Activated T-cell treated with anti-CD3 and anti-CD28 coated beads for 24 hours (primary cell): ENCODE results near the gene ADCY10.
"Not testable (repeated sequence)": the region's sequence is repeated elsewhere in the genome, so short reads cannot be mapped to it uniquely, and the experiment has no call there.

ENCODE experiments used
- DNase-seq: peaks from one replicate; pipeline ENCODE4 v3.0.0-alpha.2; 2020; ENCODE audit warnings: low read depth

ADCY10 gene

DNA sequence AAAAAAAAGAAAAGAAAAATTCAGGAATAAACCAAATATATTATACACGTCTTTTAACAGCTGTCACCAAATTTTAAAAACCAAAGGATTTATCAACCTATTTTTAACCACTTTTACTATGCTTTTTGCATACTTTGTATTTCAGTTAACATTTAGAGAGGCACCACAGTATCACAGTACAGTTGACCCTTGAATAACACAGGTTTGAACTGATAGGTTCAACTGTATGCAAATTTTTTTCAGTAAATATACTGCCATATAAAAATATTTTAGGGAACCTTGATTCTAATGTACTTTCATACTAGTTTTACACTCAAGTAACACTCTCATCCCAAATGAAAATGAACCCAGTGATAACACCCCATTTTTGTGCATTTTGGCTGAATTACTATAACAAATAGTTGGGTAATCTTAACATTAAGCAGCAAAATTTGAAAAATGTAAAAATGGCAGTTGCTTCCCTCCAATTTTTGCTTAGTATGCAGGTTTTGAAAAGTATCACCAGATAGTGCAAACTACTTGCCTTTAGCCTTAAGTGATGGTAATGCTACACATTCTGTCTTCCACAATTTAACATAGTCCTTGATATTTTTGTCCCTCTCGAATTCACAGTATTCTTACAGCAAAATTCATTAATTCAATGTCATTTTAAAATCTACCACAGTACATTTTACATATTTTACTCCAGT, 10.8 kb upstream of the ADCY10 start:
- no peak for DNase-seq

- DNase-seq: no peak
These were observed 10.2 kb upstream of the ADCY10 start for GRCh38 chr1:167924102-167924501.

DNA sequence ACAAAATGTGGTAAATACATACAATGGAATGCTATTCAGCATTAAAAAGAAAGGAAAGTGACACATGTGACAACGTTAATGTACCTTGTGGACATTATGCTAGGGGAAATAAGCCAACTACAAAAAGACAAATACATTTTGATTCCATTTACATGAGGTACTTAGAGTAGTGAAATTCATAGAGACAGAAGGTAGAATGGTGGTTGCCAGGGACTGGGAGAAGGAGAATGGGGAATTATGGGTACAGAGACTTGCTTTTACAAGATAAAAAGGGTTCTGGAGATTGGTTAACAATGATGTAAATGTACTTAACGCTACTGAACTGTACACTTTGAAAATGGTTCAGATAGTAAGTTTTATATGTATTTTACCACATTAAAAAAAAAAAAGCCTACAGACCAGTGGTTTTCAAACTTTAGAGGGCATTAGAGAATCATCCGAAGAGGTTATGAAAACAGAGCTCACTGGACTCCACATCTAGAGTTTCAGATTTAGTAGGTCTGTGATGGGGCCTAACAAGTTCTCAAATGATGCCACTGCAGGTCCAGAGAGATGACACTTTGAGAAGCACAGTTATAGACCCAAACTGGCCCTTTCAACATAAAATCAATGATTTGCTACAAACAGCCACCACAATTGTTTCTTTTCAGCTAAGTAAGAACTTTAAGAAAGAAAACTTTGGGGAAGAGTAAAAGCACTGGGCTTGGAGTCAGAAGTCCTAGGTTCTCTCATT, 9.6 kb upstream of the ADCY10 start:
- no peak for DNase-seq

GRCh38 chr1:167922611-167923074, 8.7 kb upstream of the ADCY10 start:
- DNase-seq: no peak

DNA sequence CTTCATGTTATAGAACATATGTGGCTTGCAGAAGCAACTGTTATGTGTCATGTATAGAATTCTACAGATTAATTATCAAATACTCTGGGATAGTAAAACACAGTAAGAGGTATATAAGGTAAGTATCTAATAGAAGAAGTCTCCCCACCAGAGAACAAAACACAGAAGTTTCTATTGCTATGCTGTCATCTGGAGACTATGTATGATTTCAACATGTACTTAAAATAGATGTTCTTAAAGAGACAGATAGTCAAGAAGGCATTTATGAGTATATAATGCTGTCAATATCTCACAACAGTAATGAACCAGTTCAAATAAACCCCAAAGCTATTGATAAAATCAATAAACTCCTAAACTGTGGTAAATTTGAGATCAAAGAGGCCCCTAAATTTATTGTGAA, 8.1 kb upstream of the ADCY10 start:
- DNase-seq: no peak

DNA sequence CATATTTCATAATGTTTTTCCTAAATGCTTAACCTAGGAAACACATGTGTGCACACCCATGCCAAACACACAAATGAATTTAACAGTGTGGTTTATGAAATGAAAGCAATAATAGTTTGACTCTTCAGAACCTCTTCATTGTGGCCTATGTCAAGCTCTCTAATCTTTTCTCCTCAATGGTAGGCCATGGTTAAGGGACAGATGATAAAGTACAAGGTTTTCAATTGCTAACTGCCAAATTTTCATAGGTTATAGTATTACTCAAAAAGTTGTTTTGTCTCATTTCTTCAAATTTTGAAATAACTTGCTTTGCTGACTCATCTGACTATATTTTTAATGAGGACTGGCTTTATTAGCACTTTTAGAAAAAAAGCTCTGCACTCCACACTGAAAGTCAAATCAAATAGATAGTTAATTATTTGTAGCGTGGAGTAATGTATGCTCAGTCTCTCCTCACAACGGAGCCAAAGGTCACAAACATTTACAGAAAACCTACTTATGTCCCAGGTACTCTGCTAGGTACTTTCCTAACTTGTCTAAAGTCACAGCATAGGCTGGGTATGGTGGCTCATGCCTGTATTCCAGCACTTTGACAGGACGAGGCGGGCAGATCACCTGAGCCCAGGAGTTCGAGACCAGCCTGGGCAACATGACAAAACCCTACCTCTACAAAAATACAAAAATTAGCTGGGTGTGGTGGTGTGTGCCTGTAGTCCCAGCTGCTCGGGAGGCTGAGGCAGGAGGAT, 3.0 kb upstream of the ADCY10 start:
- DNase-seq: no peak

DNA sequence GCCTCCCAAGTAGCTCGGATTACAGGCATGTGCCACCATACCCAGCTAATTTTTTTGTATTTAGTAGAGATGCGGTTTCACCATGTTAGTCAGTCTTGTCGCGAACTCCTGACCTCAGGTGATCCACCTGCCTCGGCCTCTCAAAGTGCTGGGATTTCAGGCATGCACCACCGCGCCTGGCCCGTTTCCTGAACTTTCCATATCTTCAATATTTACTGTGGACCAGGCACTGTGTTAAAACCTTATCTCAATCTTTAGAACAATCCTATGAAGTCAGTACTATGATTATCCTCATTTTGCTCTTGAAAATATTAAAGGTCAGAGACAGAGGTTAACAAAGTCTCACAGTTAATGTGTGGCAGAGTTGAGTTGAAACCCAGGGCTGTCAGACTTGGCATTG, 1.6 kb upstream of the ADCY10 start:
- DNase-seq: no peak

DNA sequence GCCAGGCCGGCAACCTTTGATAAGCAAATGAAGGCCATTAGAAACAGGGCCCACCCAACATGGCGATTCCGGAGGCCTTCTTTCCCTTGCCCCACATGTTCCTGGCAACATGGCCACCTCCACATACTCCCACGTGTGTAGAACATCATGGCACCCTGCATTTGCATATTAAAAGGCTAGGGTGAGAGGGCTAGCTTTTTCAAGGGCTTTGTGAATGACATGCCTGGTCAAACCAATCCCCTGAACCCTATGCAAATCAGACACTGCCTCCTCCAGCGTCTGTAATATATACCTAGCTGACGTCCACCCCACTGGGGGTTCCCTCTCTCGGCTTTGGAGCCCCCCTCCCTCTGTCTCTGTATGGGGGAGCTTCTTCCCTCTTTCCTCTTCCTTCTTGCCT, 1.6 kb downstream of the ADCY10 start:
- DNase-seq: no peak

GRCh38 chr1:167911413-167911812, 2.5 kb downstream of the ADCY10 start:
- no peak for DNase-seq

- no peak for DNase-seq
These were observed 3.4 kb downstream of the ADCY10 start for GRCh38 chr1:167910530-167910929.

GRCh38 chr1:167909691-167910180, 4.2 kb downstream of the ADCY10 start:
- no peak for DNase-seq

DNA sequence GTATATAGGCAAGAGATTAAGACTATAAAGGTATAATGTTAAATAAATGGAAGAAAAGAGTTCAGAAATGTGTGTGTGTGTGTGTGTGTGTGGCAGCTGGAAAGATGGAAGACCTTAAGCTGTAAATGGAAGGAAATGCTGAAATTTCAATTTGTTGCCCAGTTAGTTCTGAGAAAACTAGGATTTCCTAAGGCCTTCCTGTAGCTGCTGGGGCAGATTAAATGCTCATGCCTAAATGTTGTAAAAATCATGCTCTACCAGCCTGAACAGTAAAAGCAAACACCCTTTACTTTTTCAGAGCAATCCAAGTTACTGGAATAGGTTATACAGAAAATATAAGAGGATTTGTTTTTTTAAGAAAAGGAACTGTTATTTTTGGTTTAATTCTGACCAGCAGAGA, 8.3 kb downstream of the ADCY10 start:
- DNase-seq: no peak

DNA sequence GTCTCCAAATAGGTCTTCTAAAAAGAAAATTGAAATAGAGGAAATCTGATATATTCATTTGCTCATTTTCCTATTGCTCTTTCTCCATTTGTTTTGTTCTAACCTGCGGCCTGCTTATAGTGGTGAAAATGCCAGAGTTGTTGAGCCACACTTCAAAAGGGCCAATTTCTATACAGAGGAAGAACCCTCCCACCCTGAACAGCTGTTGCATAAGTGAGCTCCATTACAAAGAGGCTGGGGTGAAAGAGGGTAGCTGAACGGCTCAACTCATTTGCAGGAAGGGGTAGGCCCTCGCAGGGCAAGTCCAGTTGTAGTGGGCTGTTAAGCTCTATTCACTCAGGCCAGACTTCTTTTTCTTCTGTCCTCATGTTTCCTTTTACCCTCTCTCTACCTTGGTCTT, 8.8 kb downstream of the ADCY10 start:
- DNase-seq: no peak

- no peak for DNase-seq
These were observed 9.2 kb downstream of the ADCY10 start for GRCh38 chr1:167904652-167905130.

DNA sequence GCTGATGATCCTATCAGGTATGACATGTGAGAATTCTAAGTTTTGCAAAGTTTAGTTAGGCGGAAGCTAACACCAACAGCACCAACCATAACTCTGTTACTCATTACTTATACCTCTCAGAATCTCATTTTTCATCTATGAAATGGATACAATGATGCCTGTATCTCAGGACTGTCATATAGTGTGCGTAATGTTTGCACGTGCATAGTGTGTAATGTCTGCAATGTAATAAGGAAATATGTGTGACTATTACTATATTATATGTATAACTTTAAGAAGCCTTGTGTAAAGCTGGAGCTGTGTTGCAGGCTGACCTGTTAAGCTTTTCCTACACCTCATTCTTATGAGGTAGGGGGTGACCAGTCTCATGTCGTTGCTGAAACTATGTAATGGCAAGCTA, 13.0 kb downstream of the ADCY10 start:
- DNase-seq: no peak

DNA sequence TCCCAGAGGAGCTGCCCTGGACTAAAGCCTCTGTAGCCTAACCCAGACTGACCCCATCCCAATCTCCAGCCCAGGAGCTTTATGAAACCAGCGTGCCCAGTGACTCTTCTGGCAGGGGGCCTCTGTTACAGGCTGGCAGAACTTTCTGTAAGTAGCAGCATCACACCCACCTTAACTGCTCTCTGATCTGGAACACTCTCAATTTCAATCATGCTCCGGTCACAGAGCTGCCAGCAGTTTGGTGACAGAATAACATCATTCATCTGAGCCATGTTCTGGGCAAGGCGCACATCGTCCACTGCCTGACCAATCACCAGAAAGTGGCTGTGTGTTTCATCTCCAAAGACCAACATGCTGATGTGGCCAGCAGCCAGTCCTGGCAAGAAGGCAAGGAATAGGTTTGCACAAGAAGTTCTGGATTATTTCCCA, 14.7 kb downstream of the ADCY10 start:
- DNase-seq: no peak

- no peak for DNase-seq
These were observed 15.2 kb downstream of the ADCY10 start for GRCh38 chr1:167898578-167899222.

DNA sequence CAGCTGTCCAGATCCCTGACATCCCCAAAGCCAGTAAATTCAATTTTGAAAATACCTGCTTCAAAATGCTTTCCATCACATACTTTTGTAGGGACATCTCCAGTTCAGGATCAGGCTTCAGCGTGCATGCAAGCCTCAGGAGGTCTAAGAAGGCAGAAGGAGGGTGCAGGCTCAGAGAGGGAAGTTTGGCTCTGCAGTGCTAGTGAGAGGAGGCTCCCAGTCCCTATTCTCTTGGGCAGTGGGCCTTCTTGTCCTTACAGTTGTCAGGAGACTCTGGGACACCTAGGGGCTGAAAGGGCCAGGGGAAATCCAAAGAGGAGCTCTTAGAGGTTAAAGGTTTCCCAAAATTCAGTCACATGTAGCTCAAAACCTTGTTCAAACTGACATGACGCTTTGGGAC, 20.1 kb downstream of the ADCY10 start:
- DNase-seq: no peak

DNA sequence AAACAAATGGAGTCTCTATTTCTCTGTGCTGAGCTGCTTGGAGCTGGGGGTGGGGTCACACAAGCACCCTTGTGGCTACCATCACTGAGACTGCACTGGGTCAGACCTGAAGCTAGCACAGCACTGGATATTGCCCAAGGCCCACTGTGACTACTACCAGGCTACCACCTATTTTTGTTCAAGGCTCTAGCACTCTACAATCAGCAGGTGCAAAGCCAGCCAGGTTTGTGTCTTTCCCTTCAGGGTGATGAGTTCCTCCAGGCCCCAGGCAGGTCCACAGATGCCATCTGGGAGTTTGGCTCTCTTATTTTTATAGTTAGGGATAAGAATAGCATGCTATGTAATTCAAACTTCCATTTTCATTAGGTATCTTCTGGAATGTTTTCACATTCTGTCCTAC, 23.5 kb downstream of the ADCY10 start:
- DNase-seq: no peak

DNA sequence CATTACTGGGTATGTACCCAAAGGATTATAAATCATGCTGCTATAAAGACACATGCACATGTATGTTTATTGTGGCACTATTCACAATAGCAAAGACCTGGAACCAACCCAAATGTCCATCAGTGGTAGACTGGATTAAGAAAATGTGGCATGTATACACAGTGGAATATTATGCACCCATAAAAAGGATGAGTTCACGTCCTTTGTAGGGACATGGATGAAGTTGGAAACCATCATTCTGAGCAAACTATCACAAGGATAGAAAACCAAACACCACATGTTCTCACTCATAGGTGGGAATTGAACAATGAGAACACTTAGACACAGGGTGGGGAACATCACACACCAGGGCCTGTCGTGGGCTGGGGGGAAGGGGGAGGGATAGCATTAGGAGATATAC, 26.7 kb downstream of the ADCY10 start:
- DNase-seq: not testable (repeated sequence)

- no peak for DNase-seq
These were observed 31.6 kb downstream of the ADCY10 start for GRCh38 chr1:167882376-167882775.

- no peak for DNase-seq
These were observed 32.1 kb downstream of the ADCY10 start for GRCh38 chr1:167881786-167882185.
